Neutrophil (primary cell): ENCODE data around the gene KIAA2012.

ENCODE experiments used
- H3K27ac ChIP-seq: fragments of 200-600 bp; sonication (generic); 2 replicates; pipeline ENCODE4 v1.5.1; 2016; ENCODE audit warnings: mild to moderate bottlenecking, moderate library complexity
- H3K27me3 ChIP-seq: fragments of 200-600 bp; sonication (generic); 2 replicates; pipeline ENCODE4 v1.6.0; 2016; ENCODE audit warnings: mild to moderate bottlenecking
- H3K36me3 ChIP-seq: fragments of 200-600 bp; sonication (generic); 2 replicates; pipeline ENCODE4 v1.5.1; 2017
- H3K4me1 ChIP-seq, 2 experiments: fragments of 200-600 bp in 1 of 2; sonication (generic) in 1 of 2; 1 replicate in 1 of 2; 2 replicates in 1 of 2; pipeline versions ENCODE4 v1.5.1 to v1.6.1; 2013 to 2016; ENCODE audit warnings: low read depth in 1 of 2, low read length in 1 of 2, mild to moderate bottlenecking in 1 of 2, moderate library complexity in 1 of 2; ENCODE audit not compliant: control insufficient read depth in 1 of 2, insufficient read depth in 1 of 2
- H3K4me3 ChIP-seq, 2 experiments: fragments of 200-600 bp in 1 of 2; sonication (generic) in 1 of 2; 1 replicate in 1 of 2; 2 replicates in 1 of 2; pipeline ENCODE4 v1.5.1; 2013 to 2016; ENCODE audit warnings: low read depth in 1 of 2, low read length in 1 of 2, mild to moderate bottlenecking in 1 of 2, moderate library complexity in 1 of 2
- H3K9me3 ChIP-seq: fragments of 200-600 bp; sonication (generic); 2 replicates; pipeline ENCODE4 v1.5.1; 2016
- TF ChIP-seq, protein P1 (sequence below): fragments of 200-600 bp; sonication (generic); IDR thresholded peaks from 2 replicates; pipeline ENCODE4 v1.5.1; 2016; ENCODE audit warnings: antibody characterized with exemption

KIAA2012 gene

DNA sequence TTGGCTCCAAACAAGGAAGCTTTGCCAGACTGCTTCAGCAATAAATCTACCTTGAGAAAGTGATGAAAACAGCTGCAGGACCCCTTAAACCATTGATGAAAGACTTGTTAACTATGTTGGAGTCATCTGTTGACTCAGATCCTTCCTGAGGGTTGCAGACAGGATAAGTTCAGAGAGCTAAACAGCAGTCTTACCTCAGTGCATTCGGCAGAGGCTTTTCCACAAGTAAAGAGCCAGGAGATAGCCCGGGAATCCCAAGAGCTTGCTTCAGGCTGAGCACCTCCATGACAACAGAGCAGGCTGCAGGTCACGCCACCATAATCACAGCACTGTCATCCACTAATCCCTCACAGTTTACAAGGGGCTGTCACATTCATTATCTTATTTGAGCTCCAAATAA lies 23.7 kb downstream of the KIAA2012 start:
- peaks cover 10% of the 10 kb centered on the region for H3K27me3 ChIP-seq
- no peak overlapping the region for H3K27ac ChIP-seq
- H3K36me3 ChIP-seq, result no peaks in the 10 kb centered on the region
- no peaks in the 10 kb centered on the region for H3K4me1 ChIP-seq
- no peaks in the 10 kb centered on the region for H3K9me3 ChIP-seq
- no peak overlapping the region for H3K4me3 ChIP-seq
- TF ChIP-seq, protein P1, sequence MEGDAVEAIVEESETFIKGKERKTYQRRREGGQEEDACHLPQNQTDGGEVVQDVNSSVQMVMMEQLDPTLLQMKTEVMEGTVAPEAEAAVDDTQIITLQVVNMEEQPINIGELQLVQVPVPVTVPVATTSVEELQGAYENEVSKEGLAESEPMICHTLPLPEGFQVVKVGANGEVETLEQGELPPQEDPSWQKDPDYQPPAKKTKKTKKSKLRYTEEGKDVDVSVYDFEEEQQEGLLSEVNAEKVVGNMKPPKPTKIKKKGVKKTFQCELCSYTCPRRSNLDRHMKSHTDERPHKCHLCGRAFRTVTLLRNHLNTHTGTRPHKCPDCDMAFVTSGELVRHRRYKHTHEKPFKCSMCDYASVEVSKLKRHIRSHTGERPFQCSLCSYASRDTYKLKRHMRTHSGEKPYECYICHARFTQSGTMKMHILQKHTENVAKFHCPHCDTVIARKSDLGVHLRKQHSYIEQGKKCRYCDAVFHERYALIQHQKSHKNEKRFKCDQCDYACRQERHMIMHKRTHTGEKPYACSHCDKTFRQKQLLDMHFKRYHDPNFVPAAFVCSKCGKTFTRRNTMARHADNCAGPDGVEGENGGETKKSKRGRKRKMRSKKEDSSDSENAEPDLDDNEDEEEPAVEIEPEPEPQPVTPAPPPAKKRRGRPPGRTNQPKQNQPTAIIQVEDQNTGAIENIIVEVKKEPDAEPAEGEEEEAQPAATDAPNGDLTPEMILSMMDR, result no peak

DNA sequence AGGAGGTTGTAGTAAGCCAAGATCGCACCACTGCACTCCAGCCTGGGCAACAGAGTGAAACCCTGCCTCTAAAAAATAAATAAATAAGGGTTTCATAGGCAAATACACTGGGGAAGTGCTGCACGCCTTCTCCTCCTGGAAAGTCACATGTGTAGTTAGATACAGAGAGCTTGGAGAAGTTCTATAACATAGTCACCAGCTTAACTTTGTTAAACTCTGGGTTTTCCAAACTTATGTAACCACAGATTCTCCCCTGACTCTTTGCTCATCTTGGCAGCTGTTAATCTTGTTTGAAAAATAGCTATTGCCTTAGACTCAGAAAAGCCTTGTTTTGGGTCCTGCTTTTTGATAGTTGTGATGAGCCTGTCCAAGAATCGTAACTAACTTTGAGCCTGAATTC lies 25.2 kb downstream of the KIAA2012 start:
- H3K27me3 ChIP-seq, result no peaks in the 10 kb centered on the region
- H3K36me3 ChIP-seq, result no peaks in the 10 kb centered on the region
- TF ChIP-seq, protein P1, result no peak
- H3K4me3 ChIP-seq, result no peak overlapping the region
- no peaks in the 10 kb centered on the region for H3K4me1 ChIP-seq
- H3K9me3 ChIP-seq, result no peaks in the 10 kb centered on the region
- H3K27ac ChIP-seq, result no peak overlapping the region

GRCh38 chr2:202099515-202099914 lies 26.5 kb downstream of the KIAA2012 start:
- H3K4me3 ChIP-seq, result no peak overlapping the region
- H3K4me1 ChIP-seq, result no peaks in the 10 kb centered on the region
- TF ChIP-seq, protein P1, result no peak
- no peaks in the 10 kb centered on the region for H3K27me3 ChIP-seq
- H3K27ac ChIP-seq, result no peak overlapping the region
- no peaks in the 10 kb centered on the region for H3K36me3 ChIP-seq
- no peaks in the 10 kb centered on the region for H3K9me3 ChIP-seq

DNA sequence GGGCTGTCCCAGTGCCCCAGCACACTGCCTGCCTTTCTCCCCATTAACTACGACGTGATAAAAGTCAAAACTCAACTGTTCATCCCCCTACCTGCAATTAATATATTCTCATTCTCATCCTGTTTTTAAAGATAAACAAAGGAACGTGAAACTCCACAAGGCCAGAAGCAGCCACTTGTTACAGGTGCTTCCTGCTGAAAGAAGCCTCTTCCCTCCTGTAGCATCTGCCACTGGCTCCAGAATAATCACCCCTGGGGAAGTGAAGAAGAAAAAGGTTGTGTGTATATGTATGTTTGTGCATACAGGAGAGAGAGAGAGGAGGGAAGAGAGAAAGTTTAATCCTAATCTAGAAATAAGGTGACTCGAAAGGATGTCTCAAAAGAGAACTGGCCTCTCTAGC lies 27.1 kb downstream of the KIAA2012 start:
- Histone ChIP-seq H3K4me3 (no peak overlapping the region), H3K27me3 (no peaks in the 10 kb centered on the region), H3K27ac (no peak overlapping the region), H3K4me1 (no peaks in the 10 kb centered on the region), H3K9me3 (no peaks in the 10 kb centered on the region), H3K36me3 (no peaks in the 10 kb centered on the region)
- TF ChIP-seq, protein P1, result no peak

GRCh38 chr2:202101026-202101579 lies 28.0 kb downstream of the KIAA2012 start:
- TF ChIP-seq, protein P1, result no peak
- Histone ChIP-seq H3K27ac (no peak overlapping the region), H3K9me3 (no peaks in the 10 kb centered on the region), H3K27me3 (no peaks in the 10 kb centered on the region), H3K4me1 (no peaks in the 10 kb centered on the region), H3K4me3 (no peak overlapping the region), H3K36me3 (no peaks in the 10 kb centered on the region)
